ENCODE measurements around the gene CDRT4.
"Not testable (repeated sequence)": the region's sequence is repeated elsewhere in the genome, so short reads cannot be mapped to it uniquely, and the experiment has no call there.

Gene CDRT4

DNA sequence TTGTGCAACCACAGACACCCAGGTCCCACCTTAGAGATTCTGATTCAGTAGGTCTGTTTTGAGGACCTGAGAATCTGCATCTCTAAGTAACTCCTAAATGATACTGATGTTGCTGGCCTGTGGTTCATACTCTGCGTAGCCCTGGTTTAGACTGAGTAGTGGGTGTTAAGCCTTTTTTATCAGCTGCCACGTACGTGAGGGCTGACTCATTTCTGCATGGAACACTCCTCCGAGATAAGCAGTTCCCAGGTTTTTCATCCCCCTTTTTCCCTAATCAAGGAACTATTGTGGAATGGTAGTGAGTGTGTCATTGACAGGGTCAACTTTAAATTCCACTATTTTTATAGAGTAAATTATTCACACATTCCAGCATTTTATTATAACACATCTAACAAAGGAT, 26.1 kb downstream of the CDRT4 start:
- TF ChIP-seq, protein P1, sequence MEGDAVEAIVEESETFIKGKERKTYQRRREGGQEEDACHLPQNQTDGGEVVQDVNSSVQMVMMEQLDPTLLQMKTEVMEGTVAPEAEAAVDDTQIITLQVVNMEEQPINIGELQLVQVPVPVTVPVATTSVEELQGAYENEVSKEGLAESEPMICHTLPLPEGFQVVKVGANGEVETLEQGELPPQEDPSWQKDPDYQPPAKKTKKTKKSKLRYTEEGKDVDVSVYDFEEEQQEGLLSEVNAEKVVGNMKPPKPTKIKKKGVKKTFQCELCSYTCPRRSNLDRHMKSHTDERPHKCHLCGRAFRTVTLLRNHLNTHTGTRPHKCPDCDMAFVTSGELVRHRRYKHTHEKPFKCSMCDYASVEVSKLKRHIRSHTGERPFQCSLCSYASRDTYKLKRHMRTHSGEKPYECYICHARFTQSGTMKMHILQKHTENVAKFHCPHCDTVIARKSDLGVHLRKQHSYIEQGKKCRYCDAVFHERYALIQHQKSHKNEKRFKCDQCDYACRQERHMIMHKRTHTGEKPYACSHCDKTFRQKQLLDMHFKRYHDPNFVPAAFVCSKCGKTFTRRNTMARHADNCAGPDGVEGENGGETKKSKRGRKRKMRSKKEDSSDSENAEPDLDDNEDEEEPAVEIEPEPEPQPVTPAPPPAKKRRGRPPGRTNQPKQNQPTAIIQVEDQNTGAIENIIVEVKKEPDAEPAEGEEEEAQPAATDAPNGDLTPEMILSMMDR (conservative IDR thresholded peaks at IDR 0.05; ENCODE audit: low read depth, low read length): no peak
- DNase-seq (ENCODE audit: low read depth): peak; percentile 72
- no peak overlapping the region for H3K4me3 ChIP-seq (ENCODE audit: low read length)

- DNase-seq (ENCODE audit: low read depth): no peak
- TF ChIP-seq, protein P1 (conservative IDR thresholded peaks at IDR 0.05; ENCODE audit: low read depth, low read length): no peak
- no peak overlapping the region for H3K4me3 ChIP-seq (ENCODE audit: low read length)
These were observed 27.1 kb downstream of the CDRT4 start for GRCh38 chr17:15440347-15440746.

DNA sequence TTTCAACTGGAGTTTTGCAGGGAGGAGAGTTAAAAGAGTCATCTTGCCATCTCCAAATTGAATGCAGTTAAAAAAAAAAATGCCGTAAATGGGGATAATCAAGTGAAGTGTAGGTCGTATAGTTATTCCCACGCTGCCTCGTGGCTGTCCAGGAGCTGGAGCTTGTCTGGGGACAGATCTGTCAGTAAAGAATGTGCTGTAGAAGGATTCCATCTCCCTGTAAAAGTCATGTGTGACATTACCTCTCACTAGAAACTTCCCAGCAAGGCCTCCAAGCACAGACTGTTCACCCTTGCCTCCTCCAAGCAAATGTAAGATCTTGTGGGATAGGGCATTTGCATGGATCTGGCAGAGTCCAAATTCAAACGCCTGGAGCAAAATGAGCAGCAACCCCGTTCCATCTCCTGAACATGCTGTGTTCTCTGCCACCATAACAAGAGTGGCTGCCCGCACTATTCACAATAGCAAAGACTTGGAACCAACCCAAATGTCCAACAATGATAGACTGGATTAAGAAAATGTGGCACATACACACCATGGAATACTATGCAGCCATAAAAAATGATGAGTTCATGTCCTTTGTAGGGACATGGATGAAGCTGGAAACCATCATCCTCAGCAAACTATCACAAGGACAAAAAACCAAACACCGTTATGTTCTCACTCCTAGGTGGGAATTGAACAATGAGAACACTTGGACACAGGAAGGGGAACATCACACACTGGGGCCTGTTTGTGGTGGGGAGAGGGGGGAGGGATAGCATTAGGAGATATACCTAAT, 28.0 kb downstream of the CDRT4 start:
- H3K4me3 ChIP-seq (ENCODE audit: low read length); DNase-seq (ENCODE audit: low read depth): not testable (repeated sequence)

GRCh38 chr17:15438491-15439105, 28.8 kb downstream of the CDRT4 start:
- H3K4me3 ChIP-seq (ENCODE audit: low read length): no peak overlapping the region
- TF ChIP-seq, protein P1 (conservative IDR thresholded peaks at IDR 0.05; ENCODE audit: low read depth, low read length): no peak
- DNase-seq (ENCODE audit: low read depth): no peak

- TF ChIP-seq, protein P1 (conservative IDR thresholded peaks at IDR 0.05; ENCODE audit: low read depth, low read length): no peak
- no peak overlapping the region for H3K4me3 ChIP-seq (ENCODE audit: low read length)
- DNase-seq (ENCODE audit: low read depth): no peak
These were observed 30.2 kb downstream of the CDRT4 start for GRCh38 chr17:15437303-15437635.

- H3K4me3 ChIP-seq (ENCODE audit: low read length): no peak overlapping the region
- TF ChIP-seq, protein P1 (conservative IDR thresholded peaks at IDR 0.05; ENCODE audit: low read depth, low read length): peak; percentile 61
- DNase-seq (ENCODE audit: low read depth): peak; percentile 56
These were observed 30.7 kb downstream of the CDRT4 start for GRCh38 chr17:15436473-15437302.

DNA sequence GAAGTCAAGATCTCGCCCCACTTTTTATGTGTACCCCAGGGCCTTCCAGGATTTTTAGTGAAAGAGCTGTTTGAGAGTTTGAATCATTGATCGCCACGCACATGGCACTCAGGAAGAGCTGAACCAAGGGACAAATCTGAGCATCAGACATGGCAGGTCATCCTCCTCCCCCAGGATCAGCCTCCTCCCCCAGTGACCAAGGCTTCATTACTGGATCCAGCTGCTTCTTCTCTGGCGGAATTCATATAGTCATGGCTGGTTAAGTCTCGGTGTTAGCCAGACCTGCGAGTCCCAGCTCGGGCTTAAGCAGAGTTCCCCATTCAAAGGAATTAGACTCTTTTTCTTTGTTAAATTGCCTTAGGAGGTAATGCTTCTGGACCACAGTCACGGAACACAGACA, 32.5 kb downstream of the CDRT4 start:
- no peak overlapping the region for H3K4me3 ChIP-seq (ENCODE audit: low read length)
- no peak for DNase-seq (ENCODE audit: low read depth)
- TF ChIP-seq, protein P1 (conservative IDR thresholded peaks at IDR 0.05; ENCODE audit: low read depth, low read length): no peak

Data from retinal pigment epithelial cell (primary cell).